ENCODE measurements around the gene YPEL2.

The YPEL2 gene

GRCh38 chr17:59330053-59330942 is 1.2 kb upstream of the YPEL2 start:
- DNase-seq = no peak

DNA sequence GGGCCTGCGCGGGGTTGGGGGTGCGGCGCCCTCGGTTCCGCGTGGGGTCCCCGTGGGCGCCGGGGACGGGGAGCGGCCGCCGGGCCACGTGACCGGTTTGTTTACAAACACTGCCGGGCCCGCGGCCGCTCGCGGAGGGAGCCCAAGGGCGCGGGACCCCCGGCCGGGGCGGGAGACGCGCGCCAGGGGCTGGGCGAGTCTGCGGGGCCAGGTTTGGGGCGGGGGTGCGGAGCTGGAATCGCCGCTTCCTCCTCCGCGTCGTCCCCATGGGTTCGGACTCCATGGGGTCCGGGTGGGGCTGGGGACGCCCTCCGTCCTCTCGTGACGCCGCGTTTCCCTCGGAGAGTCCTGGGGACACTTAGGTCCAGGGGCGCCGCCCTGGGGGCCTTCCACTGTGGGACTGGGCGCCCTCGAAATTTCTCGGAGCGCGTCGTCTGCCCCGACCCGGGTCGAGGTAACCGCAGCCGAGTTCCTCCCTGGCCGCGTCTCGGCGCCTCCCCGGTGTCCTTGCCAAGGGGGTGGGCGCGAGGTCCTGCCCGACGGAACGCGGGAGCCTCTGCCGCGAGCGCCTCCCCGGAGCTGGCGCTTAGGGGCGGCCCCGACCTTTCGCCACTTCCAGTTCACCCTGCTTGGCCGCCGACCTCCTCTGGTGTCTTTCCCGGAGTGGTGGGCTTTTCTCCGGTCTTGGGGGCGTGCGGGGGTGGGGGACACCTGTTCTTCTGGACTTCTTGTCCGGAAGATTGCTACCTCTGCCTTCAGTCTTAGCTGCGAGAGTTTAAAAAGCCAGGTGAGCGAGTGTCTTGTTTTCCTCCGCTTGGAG is 684 bp downstream of the YPEL2 start:
- DNase-seq = peak; percentile 45

GRCh38 chr17:59332749-59333377 is 1.4 kb downstream of the YPEL2 start:
- DNase-seq = peak; percentile 43

DNA sequence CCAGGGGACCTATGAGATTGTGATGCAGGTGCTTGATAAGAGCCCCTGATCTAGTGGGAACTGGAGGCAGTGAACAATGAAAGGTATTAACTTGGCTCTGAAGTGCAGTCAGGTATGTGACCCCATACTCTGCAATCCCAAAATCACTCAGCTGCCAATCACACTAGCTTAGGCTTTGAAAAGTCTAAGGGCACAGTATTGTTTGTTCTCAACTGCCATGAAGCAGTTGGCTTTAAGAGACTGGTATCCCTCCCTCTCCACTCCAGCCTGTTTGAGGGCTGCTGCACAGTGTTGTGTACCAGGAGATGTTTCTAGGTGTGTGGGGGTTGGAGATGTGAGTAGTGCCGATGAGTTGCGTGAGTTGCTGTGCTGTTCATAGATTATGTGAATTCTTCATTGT is 2.4 kb downstream of the YPEL2 start:
- no peak for DNase-seq

- no peak for DNase-seq
Observed at GRCh38 chr17:59335685-59336084, 4.2 kb downstream of the YPEL2 start.

GRCh38 chr17:59337741-59338299 is 6.4 kb downstream of the YPEL2 start:
- no peak for DNase-seq

DNA sequence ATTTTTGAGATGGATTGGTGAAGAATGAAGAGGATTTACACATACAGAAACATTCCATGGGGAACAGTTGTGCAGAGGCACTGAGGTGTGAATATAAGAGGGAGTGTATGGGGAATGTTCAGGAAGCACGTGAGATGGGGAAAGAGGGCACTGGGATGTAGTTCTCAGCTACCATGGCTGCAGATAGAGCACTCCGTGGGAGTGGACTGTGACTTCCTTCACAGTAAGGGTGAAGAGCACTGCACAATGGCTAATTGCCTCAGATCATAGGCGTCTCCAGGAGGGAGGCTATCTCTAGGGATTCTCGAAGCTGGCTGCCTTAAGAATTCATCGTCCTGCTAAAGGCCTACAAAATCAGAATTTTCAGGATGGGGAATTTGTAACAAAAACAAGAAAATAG is 7.0 kb downstream of the YPEL2 start:
- DNase-seq = no peak

DNA sequence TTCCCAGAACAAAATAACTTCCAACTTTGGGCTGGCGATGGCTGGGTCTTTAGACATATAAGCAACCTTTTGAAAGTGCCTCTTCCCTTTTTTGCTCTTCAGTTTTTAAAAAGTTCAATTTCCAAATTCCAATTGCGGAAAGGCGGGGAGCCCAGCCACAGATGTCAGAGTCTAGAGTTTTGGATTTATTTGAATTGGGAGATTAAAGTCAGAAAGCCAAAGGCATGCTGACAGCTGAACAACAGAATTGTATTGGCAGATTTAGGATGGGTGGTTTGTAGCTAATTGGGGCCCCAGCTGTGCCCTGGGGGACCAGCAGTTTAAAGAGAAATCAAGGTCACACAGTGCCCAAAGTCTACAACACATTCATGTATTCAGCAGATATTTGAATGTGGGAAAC is 10.5 kb downstream of the YPEL2 start:
- DNase-seq = no peak

- DNase-seq = peak; percentile 45
Observed at GRCh38 chr17:59342681-59343131, 11.3 kb downstream of the YPEL2 start.

DNA sequence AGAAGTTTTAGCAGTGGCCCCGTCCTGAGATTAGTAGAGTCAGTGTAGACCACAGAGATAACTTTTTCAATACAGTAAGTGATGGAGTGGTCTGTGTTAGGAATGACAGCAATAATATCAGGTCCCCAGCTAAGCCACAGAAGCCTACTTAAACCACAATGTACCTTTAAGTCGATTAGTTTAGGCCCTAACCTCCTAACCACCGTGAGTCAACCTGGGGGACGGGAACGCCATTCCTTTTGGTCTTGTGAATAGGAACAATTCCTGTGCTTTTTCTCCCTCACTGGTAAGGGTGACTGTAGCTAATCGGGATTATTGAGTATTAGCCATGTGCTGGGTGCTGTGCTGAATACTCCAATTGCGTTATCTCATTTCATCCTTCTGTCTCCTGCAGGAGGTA is 14.0 kb downstream of the YPEL2 start:
- no peak for DNase-seq

GRCh38 chr17:59346341-59346740 is 14.9 kb downstream of the YPEL2 start:
- no peak for DNase-seq

DNA sequence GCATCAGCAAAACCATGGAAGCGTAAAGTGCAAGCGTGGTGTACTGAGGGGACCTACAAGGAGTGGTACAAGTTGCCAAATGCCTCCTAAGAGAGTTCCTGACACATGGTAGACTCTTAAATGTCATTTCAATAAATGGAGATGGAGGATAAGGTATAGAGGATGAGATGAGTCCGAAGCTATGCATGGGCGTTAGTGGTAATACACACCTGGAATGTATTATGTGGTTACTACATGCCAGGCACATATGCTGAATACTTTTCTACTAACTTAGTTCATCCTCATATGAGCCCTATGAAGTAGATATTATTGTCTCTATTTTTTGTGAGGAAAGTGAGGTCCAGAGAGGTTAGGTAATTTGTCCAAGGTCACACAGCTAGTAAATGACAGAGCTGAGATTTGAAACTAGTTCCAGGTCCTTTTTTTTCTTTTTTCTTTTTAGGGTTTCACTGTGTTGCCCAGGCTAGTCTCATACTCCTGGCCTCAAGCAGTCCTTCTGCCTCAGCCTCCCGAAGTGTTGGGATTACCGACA is 15.5 kb downstream of the YPEL2 start:
- DNase-seq = no peak

DNA sequence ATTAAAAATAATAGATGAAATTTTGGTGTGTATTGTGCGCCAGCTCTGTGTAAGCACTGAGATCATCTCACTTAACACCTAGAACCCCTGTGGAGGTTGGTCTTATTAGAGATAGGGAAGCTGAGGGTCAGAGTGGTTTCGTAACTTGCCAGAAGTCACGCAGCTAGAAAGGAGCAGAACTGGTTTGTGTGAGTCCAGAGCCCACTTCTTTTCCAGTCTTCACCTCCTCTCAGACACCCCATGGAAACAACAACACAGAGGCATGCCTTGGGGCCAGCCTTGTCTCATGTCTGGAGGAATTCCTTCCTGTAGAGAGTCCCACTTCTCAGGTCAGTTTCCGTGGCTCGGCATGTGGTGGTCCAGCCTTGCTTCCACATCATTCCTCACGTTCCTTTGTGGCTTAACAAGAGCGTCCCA is 16.5 kb downstream of the YPEL2 start:
- no peak for DNase-seq

DNA sequence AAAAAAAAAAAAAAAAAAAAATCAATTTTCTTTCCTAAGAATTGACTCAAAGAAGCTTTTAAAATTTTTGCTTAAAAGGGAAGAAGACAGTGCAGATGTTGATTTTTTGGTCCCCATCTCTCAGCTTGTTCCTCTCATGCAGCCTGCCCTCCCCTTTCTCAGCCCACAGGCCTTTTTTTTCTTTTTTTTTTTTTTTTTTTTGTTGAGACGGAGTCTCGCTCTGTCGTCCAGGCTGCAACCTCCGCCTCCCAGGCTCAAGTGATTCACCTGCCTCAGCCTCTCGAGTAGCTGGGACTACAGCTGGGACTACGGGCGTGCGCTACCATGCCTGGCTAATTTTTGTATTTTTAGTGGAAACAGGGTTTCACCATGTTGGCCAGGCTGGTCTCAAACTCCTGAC is 17.7 kb downstream of the YPEL2 start:
- no peak for DNase-seq

GRCh38 chr17:59353106-59353854 is 21.8 kb downstream of the YPEL2 start:
- DNase-seq = no peak

- DNase-seq = no peak
Observed at GRCh38 chr17:59353936-59354755, 22.7 kb downstream of the YPEL2 start.

DNA sequence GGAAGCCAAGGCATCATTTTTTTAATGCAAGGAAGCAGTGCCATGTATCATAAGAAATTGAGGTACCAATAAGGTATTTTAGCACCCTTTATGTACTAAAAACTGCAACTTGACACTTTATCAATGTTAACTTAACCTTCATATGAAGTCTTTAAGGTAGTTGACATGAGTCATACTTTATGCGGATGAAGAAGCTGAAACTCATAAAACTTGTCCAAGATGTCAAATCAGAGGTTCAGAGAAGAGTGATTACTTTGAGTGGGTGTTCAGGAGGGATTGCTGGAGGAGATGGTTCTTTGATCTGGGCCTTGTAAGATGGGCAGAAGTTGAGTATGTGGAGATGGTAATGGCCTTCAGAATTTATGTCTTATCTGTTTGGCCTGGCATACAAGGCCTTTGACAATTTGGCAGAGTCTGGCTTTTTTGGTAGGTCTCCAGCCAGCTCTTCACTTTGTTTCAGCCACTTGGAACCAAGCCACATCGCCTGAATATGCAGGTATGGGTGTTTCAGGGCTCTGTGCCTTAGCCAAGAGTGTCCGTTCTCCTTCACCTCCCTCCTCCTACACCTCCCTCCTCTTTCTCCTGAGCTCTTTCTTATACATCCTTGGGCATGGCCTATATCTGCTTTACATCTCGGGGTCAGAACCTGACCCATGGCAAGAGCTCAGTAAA is 23.7 kb downstream of the YPEL2 start:
- no peak for DNase-seq

DNA sequence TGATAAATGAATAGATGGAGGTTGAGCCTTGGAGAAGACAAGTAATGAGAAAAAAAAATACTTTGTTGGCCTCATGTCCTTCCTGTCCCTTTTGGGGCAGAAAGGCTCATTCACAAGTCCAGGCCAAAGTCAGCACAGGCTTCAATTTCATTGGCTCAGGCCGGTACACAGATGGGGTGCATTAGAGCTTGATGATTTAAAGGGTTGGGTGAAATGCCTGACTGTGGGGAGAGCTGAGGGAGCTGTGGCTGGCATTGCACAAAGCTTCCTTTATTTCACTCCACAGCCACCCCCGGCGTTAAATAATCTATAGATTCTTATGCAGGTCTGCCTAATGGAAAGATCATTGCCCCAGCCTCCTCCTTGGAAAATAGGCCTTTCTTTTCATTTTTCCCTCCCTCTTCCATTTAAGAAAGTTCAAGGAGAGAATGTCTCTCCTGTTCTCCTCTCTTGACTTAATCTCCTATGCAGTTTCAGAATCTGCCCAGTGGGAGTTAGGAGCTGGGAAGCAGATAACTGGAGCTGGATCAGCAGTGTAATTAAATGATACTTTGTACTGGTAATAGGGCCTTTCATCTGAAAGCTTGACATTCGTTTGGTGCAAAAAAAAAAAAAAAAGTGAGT is 24.4 kb downstream of the YPEL2 start:
- DNase-seq = no peak

GRCh38 chr17:59356543-59357218 is 25.2 kb downstream of the YPEL2 start:
- DNase-seq = no peak

All from activated T-cell treated with anti-CD3 and anti-CD28 coated beads, Interleukin-2, amount 50 U/mL, for 1 hour (primary cell).